Endothelial cell of umbilical vein (primary cell): ENCODE measurements around the gene TRDN. TPM values are rescaled to one million over a fixed set of nuclear protein-coding genes. Genes with fewer than 3 reads are reported as not detected.

Source experiments
- BruUV-seq: library from RNA; stranded (reverse); fragments of 400-500 nt; replicated peaks from 2 replicates; lab custom pipeline; 2021; lab: Mats Ljungman, UMichigan
- CTCF ChIA-PET: fragments of 300-600, 350-600 bp; sonication (Branson Sonifier 250); formaldehyde crosslinking; loops from one replicate; lab custom pipeline; 2021; ENCODE audit warnings: antibody characterized with exemption, inconsistent platforms; lab: Charles Lee
- POLR2A ChIA-PET: fragments of 300-600, 350-600 bp; sonication (Branson Sonifier 250); formaldehyde crosslinking; loops from one replicate; lab custom pipeline; 2021; ENCODE audit warnings: antibody characterized with exemption, inconsistent platforms; lab: Charles Lee
- DNase-seq: peaks from one replicate; pipeline ENCODE4 v3.0.0-alpha.2; 2011; ENCODE audit warnings: low read depth, low spot score
- FAIRE-seq: peaks from 2 replicates; lab custom pipeline; 2011; peaks lifted over from hg19 to GRCh38; lab: Jason Lieb, UNC
- H2AFZ ChIP-seq: 2 replicates; pipeline ENCODE4 v1.6.0; 2012; ENCODE audit warnings: low read depth, low read length, control low read depth, inconsistent platforms
- H3K27ac ChIP-seq: 2 replicates; pipeline ENCODE4 v1.5.1; 2011; ENCODE audit warnings: low read depth, mild to moderate bottlenecking, control low read depth, low read length, moderate library complexity; ENCODE audit not compliant: insufficient read depth
- H3K27me3 ChIP-seq, 2 experiments: 2 replicates each; pipeline versions ENCODE4 v1.6.0 to v1.6.1; 2011; ENCODE audit warnings: low read length in 2 of 2, mixed read lengths in 1 of 2; ENCODE audit not compliant: control insufficient read depth in 2 of 2, insufficient read depth in 2 of 2
- H3K36me3 ChIP-seq, 2 experiments: 2 replicates in 1 of 2; 3 replicates in 1 of 2; pipeline ENCODE4 v1.5.1; 2011; ENCODE audit warnings: low read length in 2 of 2, mild to moderate bottlenecking in 1 of 2, moderate library complexity in 1 of 2; ENCODE audit not compliant: control insufficient read depth in 2 of 2, insufficient read depth in 2 of 2; ENCODE audit errors: extremely low read depth in 1 of 2
- H3K4me1 ChIP-seq: 3 replicates; pipeline ENCODE4 v1.5.1; 2011; ENCODE audit warnings: mild to moderate bottlenecking, low read length; ENCODE audit not compliant: control insufficient read depth, insufficient read depth; ENCODE audit errors: extremely low read depth
- H3K4me2 ChIP-seq: 2 replicates; pipeline ENCODE4 v1.6.1; 2011; ENCODE audit warnings: low read length, control low read depth, mixed read lengths; ENCODE audit not compliant: insufficient read depth
- H3K4me3 ChIP-seq, 3 experiments: fragments of 200-600 bp in 1 of 3; sonication (generic), shearing (Covaris generic) in 1 of 3; replicated peaks in 1 of 3; 2 replicates each; pipeline ENCODE4 v1.5.1; 2011 to 2016; ENCODE audit warnings: control low read depth in 3 of 3, low read length in 3 of 3, mild to moderate bottlenecking in 2 of 3, inconsistent platforms in 1 of 3, low read depth in 1 of 3, moderate library complexity in 1 of 3; ENCODE audit not compliant: insufficient read depth in 1 of 3
- H3K79me2 ChIP-seq: 2 replicates; pipeline ENCODE4 v1.6.0; 2012; ENCODE audit warnings: low read length, inconsistent platforms; ENCODE audit not compliant: control insufficient read depth, insufficient read depth
- H3K9ac ChIP-seq: replicated peaks from 2 replicates; pipeline ENCODE3; 2011; ENCODE audit warnings: low read length, control low read depth; ENCODE audit not compliant: insufficient read depth; ENCODE audit errors: extremely low read depth
- H3K9me1 ChIP-seq: replicated peaks from 3 replicates; pipeline ENCODE4 v1.6.0; 2011; ENCODE audit warnings: mild to moderate bottlenecking, low read length; ENCODE audit not compliant: control insufficient read depth, insufficient read depth; ENCODE audit errors: extremely low read depth
- H3K9me3 ChIP-seq: replicated peaks from 2 replicates; pipeline ENCODE4 v1.5.1; 2012; ENCODE audit warnings: low read length, inconsistent platforms; ENCODE audit not compliant: control insufficient read depth, insufficient read depth
- H4K20me1 ChIP-seq: replicated peaks from 2 replicates; pipeline ENCODE3; 2011; ENCODE audit warnings: mild to moderate bottlenecking, low read length; ENCODE audit not compliant: control insufficient read depth, insufficient read depth; ENCODE audit errors: extremely low read depth
- CTCF ChIP-seq, 2 donors: IDR thresholded peaks; 1 replicate in 1 of 2; 2 replicates in 1 of 2; pipeline ENCODE4 v1.5.1; 2011; ENCODE audit warnings: low read length in 2 of 2, mild to moderate bottlenecking in 2 of 2, moderate library complexity in 2 of 2, control low read depth in 1 of 2, inconsistent platforms in 1 of 2, low read depth in 1 of 2; ENCODE audit not compliant: insufficient read depth in 1 of 2; ENCODE audit errors: extremely low read depth in 1 of 2
- EZH2 ChIP-seq: IDR thresholded peaks from 2 replicates; pipeline ENCODE4 v1.6.1; 2012; ENCODE audit warnings: borderline replicate concordance, low read depth, mild to moderate bottlenecking, moderate library complexity, low read length, inconsistent platforms; ENCODE audit not compliant: severe bottlenecking
- FOS ChIP-seq: IDR thresholded peaks from 2 replicates; pipeline ENCODE4 v1.6.1; 2011; ENCODE audit warnings: mild to moderate bottlenecking, low read length, moderate library complexity, borderline replicate concordance; ENCODE audit not compliant: insufficient read depth
- GATA2 ChIP-seq: IDR thresholded peaks from 2 replicates; pipeline ENCODE4 v1.7.0; 2011; ENCODE audit warnings: low read depth, mild to moderate bottlenecking, moderate library complexity, mixed read lengths, low read length; ENCODE audit not compliant: insufficient read length, insufficient read depth
- JUN ChIP-seq: IDR thresholded peaks from 2 replicates; pipeline ENCODE4 v1.6.1; 2011; ENCODE audit warnings: borderline replicate concordance, low read depth; ENCODE audit not compliant: insufficient read length, insufficient read depth
- MAX ChIP-seq: IDR thresholded peaks from 2 replicates; pipeline ENCODE4 v1.6.1; 2011; ENCODE audit not compliant: insufficient read depth, insufficient read length
- MYC ChIP-seq: IDR thresholded peaks from one replicate; pipeline ENCODE4 v1.6.1; 2011; ENCODE audit warnings: mild to moderate bottlenecking, low read depth, low read length
- POLR2A ChIP-seq: IDR thresholded peaks from 2 replicates; pipeline ENCODE4 v1.6.1; 2012; ENCODE audit warnings: low read depth, mild to moderate bottlenecking, control low read depth, low read length
- POLR2AphosphoS5 ChIP-seq: IDR thresholded peaks from 2 replicates; pipeline ENCODE4 v1.6.1; 2012; ENCODE audit warnings: low read depth, mild to moderate bottlenecking, control low read depth, low read length, moderate library complexity; ENCODE audit not compliant: insufficient read depth
- dilution Hi-C: fragments of 300-500 bp; cut with MboI; formaldehyde crosslinking; loops from one replicate; pipeline ENCODE4 v1.15.0; 2019; ENCODE audit warnings: low sequenced_read_pairs; ENCODE audit not compliant: extremely low pct_ligation_motif_present
- intact Hi-C: fragments of 100-400 bp; cut with micrococcal nuclease; formaldehyde crosslinking; loops from one replicate; pipeline ENCODE4 v1.10.0; 2022
- polyA plus RNA-seq, 4 experiments: library from polyadenylated mRNA; depleted of rRNA in 3 of 4; stranded (reverse) in 3 of 4; unstranded in 1 of 4; fragments of >200 nt; gene quantifications; 2 replicates each; pipeline versions ENCODE4 v1.2.1 to v1.2.3, GENCODE V29; 2011 to 2012; ENCODE audit warnings: missing spikeins in 1 of 4
- total RNA-seq: library from RNA; stranded (reverse); gene quantifications from 2 replicates; pipeline ENCODE4 v1.2.3, GENCODE V29; 2021

TRDN gene
- total and polyA plus RNA-seq, 2 donors (not counting 3 experiments of a cell fraction or from before 2014, with no cell fraction given) = not detected

GRCh38 chr6:123508290-123508689, 128.5 kb downstream of the TRDN start:
- no peaks in the 10 kb centered on the region for H3K4me1 ChIP-seq
- ChIA-PET CTCF (no interaction called here), POLR2A (no interaction called here)
- FAIRE-seq = no peak
- H3K9me1 ChIP-seq = no peaks in the 10 kb centered on the region
- no TSS peak for BruUV-seq
- H3K27me3 ChIP-seq = no peaks in the 10 kb centered on the region
- H3K36me3 ChIP-seq = no peaks in the 10 kb centered on the region
- H3K27ac ChIP-seq = no peak overlapping the region
- no peak overlapping the region for H3K9ac ChIP-seq
- H3K79me2 ChIP-seq = no peaks in the 10 kb centered on the region
- no peaks in the 10 kb centered on the region for H4K20me1 ChIP-seq
- H2AFZ ChIP-seq = no peak overlapping the region
- H3K4me3 ChIP-seq = no peak overlapping the region
- H3K4me2 ChIP-seq = no peak overlapping the region
- H3K9me3 ChIP-seq = no peaks in the 10 kb centered on the region
- intact Hi-C loops (no loop called here), dilution Hi-C loops (no loop called here)
- TF ChIP-seq JUN (no peak), FOS (no peak), EZH2 (no peak), MAX (no peak), GATA2 (no peak), MYC (no peak), POLR2A (no peak), POLR2AphosphoS5 (no peak), CTCF (IDR thresholded peaks at IDR 0.05; ENCODE audit: extremely low read depth in 1 of 2, insufficient read depth in 1 of 2, low read depth in 1 of 2, low read length in 2 of 2) (no peak)
- no peak for DNase-seq
